Measurements from ENCODE around the gene UQCRC2.
"Not testable (repeated sequence)": the region's sequence is repeated elsewhere in the genome, so short reads cannot be mapped to it uniquely, and the experiment has no call there.

UQCRC2 gene

GRCh38 chr16:22013486-22013885 lies 60.3 kb downstream of the UQCRC2 start:
- DNase-seq: no peak

GRCh38 chr16:22014271-22014873 lies 61.2 kb downstream of the UQCRC2 start:
- no peak for DNase-seq

- DNase-seq: no peak
These were observed 63.8 kb downstream of the UQCRC2 start for GRCh38 chr16:22016927-22017326.

- no peak for DNase-seq
These were observed 65.4 kb downstream of the UQCRC2 start for GRCh38 chr16:22018559-22018958.

- DNase-seq: no peak
These were observed 69.0 kb downstream of the UQCRC2 start for GRCh38 chr16:22022151-22022550.

- DNase-seq: peak; percentile 33
These were observed 70.3 kb downstream of the UQCRC2 start for GRCh38 chr16:22023505-22023904.

GRCh38 chr16:22024785-22025184 lies 71.6 kb downstream of the UQCRC2 start:
- DNase-seq: not testable (repeated sequence)

GRCh38 chr16:22027633-22028032 lies 74.5 kb downstream of the UQCRC2 start:
- no peak for DNase-seq

GRCh38 chr16:22029632-22030031 lies 76.5 kb downstream of the UQCRC2 start:
- no peak for DNase-seq

- DNase-seq: no peak
These were observed 77.1 kb downstream of the UQCRC2 start for GRCh38 chr16:22030087-22030812.

- DNase-seq: peak; percentile 48
These were observed 78.4 kb downstream of the UQCRC2 start for GRCh38 chr16:22031483-22032083.

All from hematopoietic multipotent progenitor cell treated with erythropoietin and hydrocortisone succinate and interleukin-3 and kit ligand, for 4 days (in vitro differentiated cells).